ENCODE data around the gene RASGRF2.

GRCh38 chr5:81035522-81035921 is 75.4 kb downstream of the RASGRF2 start:
- TF ChIP-seq POLR2A (IDR thresholded peaks at IDR 0.05; ENCODE audit: extremely low read depth, insufficient read length) = no peak
- TF ChIP-seq, protein P1, sequence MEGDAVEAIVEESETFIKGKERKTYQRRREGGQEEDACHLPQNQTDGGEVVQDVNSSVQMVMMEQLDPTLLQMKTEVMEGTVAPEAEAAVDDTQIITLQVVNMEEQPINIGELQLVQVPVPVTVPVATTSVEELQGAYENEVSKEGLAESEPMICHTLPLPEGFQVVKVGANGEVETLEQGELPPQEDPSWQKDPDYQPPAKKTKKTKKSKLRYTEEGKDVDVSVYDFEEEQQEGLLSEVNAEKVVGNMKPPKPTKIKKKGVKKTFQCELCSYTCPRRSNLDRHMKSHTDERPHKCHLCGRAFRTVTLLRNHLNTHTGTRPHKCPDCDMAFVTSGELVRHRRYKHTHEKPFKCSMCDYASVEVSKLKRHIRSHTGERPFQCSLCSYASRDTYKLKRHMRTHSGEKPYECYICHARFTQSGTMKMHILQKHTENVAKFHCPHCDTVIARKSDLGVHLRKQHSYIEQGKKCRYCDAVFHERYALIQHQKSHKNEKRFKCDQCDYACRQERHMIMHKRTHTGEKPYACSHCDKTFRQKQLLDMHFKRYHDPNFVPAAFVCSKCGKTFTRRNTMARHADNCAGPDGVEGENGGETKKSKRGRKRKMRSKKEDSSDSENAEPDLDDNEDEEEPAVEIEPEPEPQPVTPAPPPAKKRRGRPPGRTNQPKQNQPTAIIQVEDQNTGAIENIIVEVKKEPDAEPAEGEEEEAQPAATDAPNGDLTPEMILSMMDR (IDR thresholded peaks at IDR 0.05; ENCODE audit: low read depth, low read length) = no peak
- TF ChIP-seq MAX (IDR thresholded peaks at IDR 0.05; ENCODE audit: low read depth, low read length) = no peak
